BLaER1 treated with 17β-estradiol and CSF1 and Interleukin-3, amounts not matched to agents 10 nM and 100 nM (cell line): ENCODE results near the gene GARIN3.
A peak's percentile ranks its signal among the peaks of the same experiment; 100 is the strongest.
"Not testable (repeated sequence)": the region's sequence is repeated elsewhere in the genome, so short reads cannot be mapped to it uniquely, and the experiment has no call there.

Experiments
- H3K27ac ChIP-seq, 11 experiments: shearing (Covaris generic); formaldehyde crosslinking; 2 replicates each; pipeline ENCODE4 v1.8.1; 2022
- H3K27me3 ChIP-seq, 11 experiments: shearing (Covaris generic); formaldehyde crosslinking; 2 replicates each; pipeline ENCODE4 v1.8.1; 2022
- H3K36me3 ChIP-seq, 11 experiments: shearing (Covaris generic); formaldehyde crosslinking; 2 replicates each; pipeline ENCODE4 v1.8.1; 2022
- H3K4me1 ChIP-seq, 10 experiments: shearing (Covaris generic); formaldehyde crosslinking; 2 replicates each; pipeline ENCODE4 v1.8.1; 2022
- H3K4me2 ChIP-seq, 11 experiments: shearing (Covaris generic); formaldehyde crosslinking; 2 replicates each; pipeline ENCODE4 v1.8.1; 2022
- H3K4me3 ChIP-seq, 10 experiments: shearing (Covaris generic); formaldehyde crosslinking; 2 replicates each; pipeline ENCODE4 v1.8.1; 2022
- H3K9ac ChIP-seq, 11 experiments: shearing (Covaris generic); formaldehyde crosslinking; 2 replicates each; pipeline ENCODE4 v1.8.1; 2022
- H3K9me3 ChIP-seq, 11 experiments: shearing (Covaris generic); formaldehyde crosslinking; replicated peaks in 1 of 11; 2 replicates each; pipeline ENCODE4 v1.8.1; 2022
- H4K20me1 ChIP-seq, 11 experiments: shearing (Covaris generic); formaldehyde crosslinking; 2 replicates each; pipeline ENCODE4 v1.8.1; 2022
- Cebpa-rat ChIP-seq, 11 experiments: shearing (Covaris generic); IDR thresholded peaks; 2 replicates each; pipeline ENCODE4 v1.8.1; 2022

GARIN3 gene

GRCh38 chr5:157166214-157167213, at the start of gene GARIN3:
Gene GARIN3, minus strand, starts transcription at chr5:157166264. Its CDS starts 96 bp downstream, at chr5:157166168.
- H4K20me1 ChIP-seq: no peaks in the 10 kb centered on the region
- peaks cover 16 to 59% (median 37%) of the 10 kb centered on the region in 11 experiments for H3K9me3 ChIP-seq
- H3K36me3 ChIP-seq: peaks cover 0 to 14% (median 0%) of the 10 kb centered on the region in 11 experiments; a peak in 2 of 22 replicates
- TF ChIP-seq Cebpa-rat (IDR thresholded peaks at IDR 0.05): no peak
- peak within 1 kb of the TSS in 2 of 10 experiments; percentile 9 to 22; a peak in 2 of 20 replicates for H3K4me3 ChIP-seq
- no peaks in the 10 kb centered on the region for H3K27me3 ChIP-seq
- H3K4me2 ChIP-seq: peak within 1 kb of the TSS in 10 of 11 experiments; percentile 5 to 84 (median 54); a peak in 18 of 22 replicates
- H3K27ac ChIP-seq: peak within 1 kb of the TSS in 5 of 11 experiments; percentile 17 to 69 (median 45); a peak in 8 of 22 replicates
- H3K9ac ChIP-seq: peak within 1 kb of the TSS in 4 of 11 experiments; percentile 30 to 62 (median 44); a peak in 6 of 22 replicates
- peaks cover 0 to 52% (median 31%) of the 10 kb centered on the region in 10 experiments; a peak in 16 of 20 replicates for H3K4me1 ChIP-seq

- Histone ChIP-seq H4K20me1 (no peaks in the 10 kb centered on the region), H3K9ac (no peak overlapping the region), H3K4me2 (peak overlapping the region; percentile 56 to 89 (median 80)), H3K4me1 (peaks cover 35 to 66% (median 57%) of the 10 kb centered on the region in 10 experiments), H3K27ac (peak overlapping the region in 3 of 11 experiments; percentile 27 to 71 (median 48); a peak in 4 of 22 replicates), H3K27me3 (no peaks in the 10 kb centered on the region), H3K9me3 (peaks cover 0 to 17% (median 12%) of the 10 kb centered on the region in 11 experiments; a peak in 11 of 22 replicates), H3K4me3 (peak overlapping the region in 2 of 10 experiments; percentile 3 to 16; a peak in 2 of 20 replicates), H3K36me3 (no peaks in the 10 kb centered on the region)
- no peak for TF ChIP-seq Cebpa-rat (IDR thresholded peaks at IDR 0.05)
These were observed 49.6 kb upstream of the GARIN3 start for GRCh38 chr5:157215514-157216167.

DNA sequence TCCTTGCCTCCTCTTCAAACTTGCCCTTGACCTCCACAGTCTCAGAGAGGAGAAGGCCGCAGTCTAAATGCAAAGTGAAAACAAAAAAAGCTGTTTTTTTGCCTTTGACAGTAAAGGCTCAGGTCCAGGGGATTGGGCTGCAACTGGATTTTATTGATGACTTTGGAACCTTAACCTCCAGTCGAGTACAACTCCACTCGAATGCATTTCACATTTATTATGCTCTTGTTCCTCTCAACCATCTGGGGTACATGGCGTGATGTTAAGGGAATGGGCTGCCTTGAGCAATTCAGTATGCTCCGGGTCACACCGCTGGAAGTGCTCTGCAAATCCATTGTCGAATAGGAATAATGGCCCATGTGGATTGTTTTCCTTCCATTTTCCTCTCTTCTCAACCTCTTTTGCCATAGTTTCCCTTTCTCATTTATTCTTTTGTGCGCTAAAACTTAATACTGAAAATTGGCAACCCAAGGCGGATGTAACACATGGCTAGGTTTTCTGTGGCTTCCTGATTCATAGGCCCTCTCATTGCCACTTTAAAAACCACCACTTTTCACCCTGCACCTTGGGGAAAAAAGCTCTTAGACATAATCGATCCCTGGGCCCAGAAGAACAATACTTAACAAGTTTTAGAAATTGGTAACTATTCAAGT, 48.9 kb upstream of the GARIN3 start:
- H3K36me3 ChIP-seq: no peaks in the 10 kb centered on the region

DNA sequence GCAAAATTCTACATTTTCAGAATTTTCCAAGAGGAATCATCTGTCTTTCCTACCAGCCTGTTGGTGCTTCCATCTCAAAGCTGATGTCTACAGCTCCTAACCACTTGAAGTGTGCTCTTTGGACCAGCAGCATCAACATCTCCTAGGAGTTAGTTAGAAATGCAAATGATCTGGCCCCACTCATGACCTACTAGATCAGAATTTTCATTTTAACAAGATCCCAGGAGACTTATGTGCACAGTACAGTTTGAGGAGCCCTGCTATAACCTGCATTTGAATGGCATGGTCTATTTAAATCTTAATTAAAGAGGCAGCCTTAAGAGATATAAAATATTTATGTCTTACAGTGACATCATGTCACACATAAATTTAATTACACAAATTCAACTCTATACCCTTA, 48.4 kb upstream of the GARIN3 start:
- TF ChIP-seq Cebpa-rat (IDR thresholded peaks at IDR 0.05): no peak
- no peaks in the 10 kb centered on the region for H4K20me1 ChIP-seq
- H3K36me3 ChIP-seq: no peaks in the 10 kb centered on the region
- H3K9ac ChIP-seq: peak overlapping the region in 2 of 11 experiments; percentile 34 to 48; a peak in 2 of 22 replicates
- peaks cover 35 to 74% (median 64%) of the 10 kb centered on the region in 10 experiments for H3K4me1 ChIP-seq
- H3K27ac ChIP-seq: peak overlapping the region in 6 of 11 experiments; percentile 48 to 71 (median 61); a peak in 10 of 22 replicates
- no peak overlapping the region for H3K4me3 ChIP-seq
- H3K9me3 ChIP-seq: peaks cover 0 to 17% (median 12%) of the 10 kb centered on the region in 11 experiments; a peak in 11 of 22 replicates
- H3K4me2 ChIP-seq: peak overlapping the region; percentile 56 to 89 (median 80); a peak in 21 of 22 replicates
- no peaks in the 10 kb centered on the region for H3K27me3 ChIP-seq

More for the DNA sequence above, 48.9 kb upstream of the GARIN3 start:
- Histone ChIP-seq H3K9ac (peak overlapping the region in 6 of 11 experiments; percentile 3 to 48 (median 35); a peak in 7 of 22 replicates), H3K4me1 (peaks cover 35 to 70% (median 61%) of the 10 kb centered on the region in 10 experiments), H3K4me2 (peak overlapping the region; percentile 56 to 89 (median 80)), H3K27ac (peak overlapping the region in 8 of 11 experiments; percentile 48 to 71 (median 60); a peak in 16 of 22 replicates), H3K4me3 (peak overlapping the region in 3 of 10 experiments; percentile 3 to 16 (median 6); a peak in 5 of 20 replicates), H3K9me3 (peaks cover 0 to 17% (median 12%) of the 10 kb centered on the region in 11 experiments; a peak in 11 of 22 replicates), H4K20me1 (no peaks in the 10 kb centered on the region), H3K27me3 (no peaks in the 10 kb centered on the region)
- TF ChIP-seq Cebpa-rat (IDR thresholded peaks at IDR 0.05): no peak

- Histone ChIP-seq H3K9ac (no peak overlapping the region), H3K4me2 (peak overlapping the region in 9 of 11 experiments; percentile 68 to 89 (median 80); a peak in 16 of 22 replicates), H3K27me3 (no peaks in the 10 kb centered on the region), H3K4me1 (peaks cover 35 to 74% (median 64%) of the 10 kb centered on the region in 10 experiments), H3K27ac (no peak overlapping the region), H3K4me3 (no peak overlapping the region), H4K20me1 (no peaks in the 10 kb centered on the region), H3K9me3 (peaks cover 0 to 20% (median 13%) of the 10 kb centered on the region in 11 experiments; a peak in 13 of 22 replicates), H3K36me3 (no peaks in the 10 kb centered on the region)
- TF ChIP-seq Cebpa-rat (IDR thresholded peaks at IDR 0.05): no peak
These were observed 47.6 kb upstream of the GARIN3 start for GRCh38 chr5:157213527-157214243.

DNA sequence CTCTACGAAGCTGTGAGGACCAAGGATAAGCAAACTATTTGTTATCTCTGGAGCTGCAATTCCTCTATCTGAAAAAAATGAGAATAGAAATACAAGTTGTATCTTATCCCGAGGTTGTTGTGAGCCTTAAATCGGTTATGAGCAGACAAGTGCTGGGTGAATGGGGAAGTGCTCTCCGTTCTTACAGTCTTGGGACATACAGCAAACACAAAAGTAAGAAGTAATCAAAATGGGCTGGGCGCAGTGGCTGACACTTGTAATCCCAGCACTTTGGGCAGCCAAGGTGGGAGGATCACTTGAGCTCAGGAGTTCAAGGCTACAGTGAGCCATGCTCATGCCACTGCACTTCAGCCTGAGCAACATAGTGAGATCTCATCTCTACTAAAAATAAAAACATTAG, 46.2 kb upstream of the GARIN3 start:
- peaks cover 27 to 60% (median 52%) of the 10 kb centered on the region in 10 experiments for H3K4me1 ChIP-seq

GRCh38 chr5:157210652-157211051, 44.6 kb upstream of the GARIN3 start:
- peak overlapping the region in 10 of 11 experiments; percentile 21 to 64 (median 38); a peak in 17 of 22 replicates for H3K4me2 ChIP-seq
- H3K9me3 ChIP-seq: peaks cover 19 to 50% (median 41%) of the 10 kb centered on the region in 11 experiments
- H3K9ac ChIP-seq: peak overlapping the region in 3 of 11 experiments; percentile 4 to 48 (median 12); a peak in 1 of 22 replicates
- not testable (repeated sequence) for H3K27me3 ChIP-seq, H3K4me3 ChIP-seq, H4K20me1 ChIP-seq, H3K36me3 ChIP-seq
- peaks cover 11 to 44% (median 35%) of the 10 kb centered on the region in 10 experiments for H3K4me1 ChIP-seq
- peak overlapping the region in 5 of 11 experiments; percentile 25 to 70 (median 61); a peak in 9 of 22 replicates for H3K27ac ChIP-seq

More for the DNA sequence above, 46.2 kb upstream of the GARIN3 start:
- Histone ChIP-seq H3K9me3 (peaks cover 5 to 34% (median 24%) of the 10 kb centered on the region in 11 experiments; a peak in 18 of 22 replicates), H3K9ac (no peak overlapping the region), H3K4me3 (no peak overlapping the region), H3K27ac (no peak overlapping the region), H3K4me2 (no peak overlapping the region), H4K20me1 (no peaks in the 10 kb centered on the region), H3K36me3 (no peaks in the 10 kb centered on the region), H3K27me3 (no peaks in the 10 kb centered on the region)
- TF ChIP-seq Cebpa-rat (IDR thresholded peaks at IDR 0.05): no peak
